HPDE6-E6E7 (cell line): ENCODE measurements around the gene TMED6.
"Not testable (repeated sequence)": the region's sequence is repeated elsewhere in the genome, so short reads cannot be mapped to it uniquely, and the experiment has no call there.

ENCODE experiments used
- DNase-seq: peaks from one replicate; pipeline ENCODE4 v3.0.0; 2011; ENCODE audit warnings: missing footprints; ENCODE audit errors: extremely low spot score

The TMED6 gene

DNA sequence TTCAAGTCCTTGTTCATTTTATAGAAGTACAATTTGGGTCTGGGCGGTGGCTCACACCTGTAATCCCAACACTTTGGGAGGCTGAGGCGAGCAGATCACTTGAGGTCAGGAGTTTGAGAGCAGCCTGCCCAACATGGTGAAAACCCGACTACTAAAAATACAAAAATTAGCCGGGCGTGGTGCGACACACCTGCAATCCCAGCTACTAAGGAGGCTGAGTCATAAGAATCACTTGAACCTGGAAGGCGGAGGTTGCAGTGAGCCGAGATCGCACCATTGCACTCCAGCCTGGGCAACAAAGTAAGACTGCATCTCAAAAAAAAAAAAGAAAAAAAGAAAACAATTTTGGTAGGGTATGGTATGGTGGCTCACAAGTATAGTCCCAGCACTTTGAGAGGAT, 8.5 kb upstream of the TMED6 start:
- not testable (repeated sequence) for DNase-seq

GRCh38 chr16:69350536-69351133, 951 bp downstream of the TMED6 start:
- no peak for DNase-seq

DNA sequence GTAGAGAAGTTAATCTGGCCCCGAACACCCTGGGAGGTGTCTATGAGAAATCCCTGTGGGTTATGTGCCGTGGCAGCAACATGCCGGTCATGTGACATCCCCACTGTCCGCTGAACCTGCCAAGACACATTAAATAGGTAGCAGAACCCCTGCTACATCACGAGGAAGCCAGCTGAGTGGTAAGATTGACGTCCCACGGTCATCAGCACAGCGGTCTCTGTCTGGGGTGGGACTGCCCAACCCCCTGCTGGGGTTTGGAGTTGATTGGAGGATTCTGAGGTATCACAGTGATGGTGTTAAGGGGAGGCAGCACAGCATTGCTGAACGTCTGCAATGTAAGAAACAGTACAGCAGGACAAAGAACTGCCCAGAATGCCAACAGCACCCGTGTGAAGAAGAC, 2.0 kb downstream of the TMED6 start:
- no peak for DNase-seq

DNA sequence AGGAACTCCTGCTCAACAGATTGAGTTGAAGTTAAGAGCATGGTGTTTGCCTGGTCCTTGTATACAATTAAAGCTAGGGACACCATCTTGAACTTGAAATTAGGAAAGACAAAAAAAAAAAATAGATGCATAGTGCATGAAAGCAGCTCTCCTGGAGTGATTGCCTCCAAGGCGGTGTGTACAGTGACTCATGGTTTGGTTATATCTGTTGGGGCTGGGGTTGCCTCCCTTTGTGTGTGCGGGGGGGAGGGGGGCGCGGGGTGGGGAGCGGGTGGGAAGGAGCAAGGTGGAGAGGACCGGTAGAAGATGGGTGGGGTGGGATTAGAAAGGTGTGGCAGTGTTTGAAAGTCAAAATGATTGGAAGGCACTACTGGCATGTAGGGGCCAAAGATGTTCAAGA, 3.4 kb downstream of the TMED6 start:
- no peak for DNase-seq

- DNase-seq: no peak
Measured at GRCh38 chr16:69346683-69347082, 4.9 kb downstream of the TMED6 start.

- DNase-seq: no peak
Measured at GRCh38 chr16:69345923-69346322, 5.7 kb downstream of the TMED6 start.

GRCh38 chr16:69344171-69344570, 7.4 kb downstream of the TMED6 start:
- no peak for DNase-seq

DNA sequence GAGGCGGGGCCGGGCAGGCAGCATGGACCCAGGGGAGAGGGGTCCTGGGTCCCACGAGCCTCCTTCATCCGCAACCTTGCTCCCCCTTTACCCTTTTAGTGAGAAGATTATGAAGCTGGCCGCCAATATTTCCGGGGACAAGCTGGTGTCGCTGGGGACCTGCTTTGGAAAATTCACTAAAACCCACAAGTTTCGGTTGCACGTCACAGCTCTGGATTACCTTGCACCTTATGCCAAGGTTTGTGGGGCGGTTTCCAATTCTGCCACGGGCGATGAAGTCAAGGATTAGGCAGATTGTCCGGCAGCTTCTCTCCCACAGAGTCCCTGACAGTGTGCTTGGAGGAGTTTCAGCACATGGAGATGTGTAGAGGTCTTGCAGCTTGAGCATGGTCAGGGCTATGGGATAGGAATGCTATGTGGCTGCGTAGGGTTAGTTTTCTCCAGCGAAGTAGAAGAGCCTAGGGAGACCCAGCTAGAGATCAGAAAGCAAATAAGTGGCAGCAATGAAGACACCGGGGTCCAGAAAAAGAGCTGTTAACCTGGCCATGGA, 11.4 kb downstream of the TMED6 start:
- DNase-seq: no peak

GRCh38 chr16:69339289-69340094, 12.1 kb downstream of the TMED6 start, which contains the start of the genes COG8 and NIP7:
TSS of gene COG8 (minus strand) at chr16:69339564. CDS start at chr16:69339552, 12 bp downstream.
TSS of gene NIP7 (plus strand) at chr16:69339772. CDS start at chr16:69339830, 58 bp downstream.
- DNase-seq: peak; percentile 98

- no peak for DNase-seq
Measured at GRCh38 chr16:69338557-69339288, 12.9 kb downstream of the TMED6 start.

DNA sequence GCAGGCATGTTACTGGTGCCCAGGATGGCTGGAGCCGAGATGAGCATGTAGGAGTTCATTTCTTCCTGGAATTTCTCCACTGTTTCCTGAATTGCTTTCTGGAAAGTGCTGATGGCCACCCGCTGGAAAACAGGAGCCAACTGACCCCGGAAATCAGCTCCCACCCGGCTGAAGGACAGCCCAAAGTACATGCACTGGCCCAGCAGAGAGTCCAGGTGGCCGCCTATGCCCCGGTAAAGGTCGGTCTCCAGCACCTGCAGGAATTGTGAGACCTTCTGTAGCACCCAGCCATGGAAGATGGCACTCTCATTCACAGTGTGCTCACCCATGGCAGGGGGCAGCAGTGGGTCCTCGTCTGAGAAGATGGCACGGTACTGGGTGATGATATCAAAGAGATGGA, 16.9 kb downstream of the TMED6 start:
- no peak for DNase-seq

- peak; percentile 98 for DNase-seq
Measured at GRCh38 chr16:69330286-69331109, 21.1 kb downstream of the TMED6 start, which contains the start of gene PDF. TSS of gene PDF (minus strand) at chr16:69330588. CDS start at chr16:69330570, 18 bp downstream.

- DNase-seq: peak; percentile 46
Measured at GRCh38 chr16:69329369-69330285, 22.0 kb downstream of the TMED6 start.

DNA sequence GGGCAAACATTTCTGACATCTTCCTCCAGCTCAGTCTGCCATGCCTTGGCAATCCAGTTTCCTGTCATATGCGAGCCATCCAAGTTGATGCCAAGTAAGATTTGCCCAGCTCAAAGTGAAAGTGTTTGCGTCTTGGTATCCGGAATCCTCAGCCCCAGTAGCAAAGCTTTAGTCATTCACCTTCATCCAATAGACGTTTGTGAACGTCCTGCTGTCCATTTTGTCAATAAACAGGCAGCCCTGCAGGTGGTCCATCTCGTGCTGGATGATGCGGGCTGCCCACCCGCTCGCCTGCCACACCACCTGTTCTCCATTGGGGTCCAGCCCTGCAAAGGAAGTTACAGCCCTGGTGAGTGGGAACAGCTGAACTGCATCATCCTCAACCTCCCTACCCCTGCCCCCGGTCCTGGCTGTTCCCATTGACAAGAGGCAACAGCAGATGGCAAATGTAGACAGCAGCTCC, 22.7 kb downstream of the TMED6 start:
- peak; percentile 68 for DNase-seq

- no peak for DNase-seq
Measured at GRCh38 chr16:69327585-69328310, 23.8 kb downstream of the TMED6 start.

GRCh38 chr16:69326172-69326873, 25.3 kb downstream of the TMED6 start:
- no peak for DNase-seq

DNA sequence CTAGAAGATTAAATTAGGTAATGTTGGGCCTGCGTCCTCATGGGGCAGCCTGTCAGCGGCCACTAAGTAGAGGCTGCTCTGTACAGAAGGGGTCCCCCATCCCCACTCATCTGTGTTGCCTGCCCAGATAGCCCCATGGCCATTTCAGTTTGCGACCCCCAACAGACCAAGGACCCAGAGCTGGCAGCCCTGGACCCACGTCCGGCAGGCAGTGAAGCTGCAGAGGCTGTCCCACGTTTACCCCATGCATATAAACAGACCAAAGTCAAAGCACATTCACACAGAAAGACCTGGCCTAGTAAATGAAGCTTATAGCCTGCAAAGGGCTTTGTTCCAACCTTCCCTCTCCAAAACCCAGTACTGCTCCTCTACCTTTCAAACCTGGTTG, 25.8 kb downstream of the TMED6 start:
- no peak for DNase-seq

DNA sequence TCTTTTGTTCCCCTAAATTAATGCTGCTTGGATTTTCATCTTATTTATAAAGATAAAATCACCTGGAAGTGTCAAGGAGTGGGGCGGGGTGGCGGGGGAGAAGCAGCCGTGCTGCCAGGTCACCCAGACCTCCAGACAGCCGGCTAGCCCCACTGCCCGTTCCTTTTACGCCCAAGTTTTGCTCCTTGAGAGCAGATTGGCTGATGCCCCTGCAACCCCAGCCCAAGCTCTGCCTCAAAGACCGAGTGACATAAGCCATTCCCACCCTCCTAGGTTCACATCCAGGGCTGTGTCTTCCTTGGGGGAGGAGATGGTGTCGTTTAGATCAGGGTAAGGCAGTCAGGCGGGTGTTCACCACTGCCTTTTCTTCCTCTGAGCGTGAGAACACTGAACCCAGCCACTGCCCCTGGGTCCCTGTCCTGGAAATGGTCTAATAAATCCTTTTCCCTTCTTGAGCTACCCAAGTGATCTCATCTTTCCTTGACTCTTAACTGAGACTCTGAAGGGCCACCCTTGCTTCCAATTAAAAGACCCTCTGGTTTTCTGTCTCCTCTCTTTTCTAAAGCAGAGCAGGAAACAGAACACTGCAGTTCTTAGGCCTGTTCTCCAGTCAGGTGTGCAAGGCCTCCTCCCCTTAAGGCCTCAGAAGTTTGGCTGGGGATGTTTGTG, 26.9 kb downstream of the TMED6 start:
- DNase-seq: no peak
